Ovary (tissue), 3 donors: Measurements from ENCODE around the gene P2RY2.

Source experiments
- CTCF ChIP-seq, 3 donors: fragments of 450-650 bp in 2 of 3; fragments of 200-600 bp in 1 of 3; IDR thresholded peaks; one replicate each; pipeline versions ENCODE4 v1.5.1 to v1.8.0; 2016 to 2022; ENCODE audit warnings: antibody characterized with exemption in 3 of 3, mild to moderate bottlenecking in 1 of 3
- EP300 ChIP-seq: sonication (generic); formaldehyde crosslinking; IDR thresholded peaks from one replicate; pipeline ENCODE4 v1.6.1; 2017; ENCODE audit warnings: antibody characterized with exemption
- POLR2A ChIP-seq: fragments of 450-650 bp; IDR thresholded peaks from one replicate; pipeline ENCODE4 v1.6.1; 2017; ENCODE audit warnings: antibody characterized with exemption, mild to moderate bottlenecking, moderate library complexity
- donor health status: DM: no; HTN: no; CAD: no.

DNA sequence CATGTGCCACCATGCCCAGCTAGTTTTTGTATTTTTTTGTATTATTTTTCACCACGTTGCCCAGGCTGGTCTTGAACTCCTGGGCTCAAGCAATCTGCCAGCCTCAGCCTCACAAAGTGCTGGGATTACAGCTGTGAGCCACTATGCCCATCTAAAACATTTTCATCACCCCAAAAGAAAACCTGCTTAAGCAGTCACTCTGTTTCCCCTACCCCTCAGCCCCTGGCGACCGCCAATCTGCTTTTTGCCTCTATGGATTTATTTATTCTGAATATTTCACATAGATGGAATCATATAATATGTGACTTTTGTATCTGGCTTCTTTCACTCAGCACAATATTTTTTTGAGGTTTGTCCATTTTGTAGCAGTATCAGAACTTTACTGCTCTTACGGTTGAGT is 18.6 kb upstream of the P2RY2 start:
- no peak for TF ChIP-seq CTCF (IDR thresholded peaks at IDR 0.05)
- no peak for TF ChIP-seq POLR2A
- TF ChIP-seq EP300 = no peak
